ENCODE results near the gene BOD1L1. TPM values are rescaled to one million over a fixed set of nuclear protein-coding genes. Genes with fewer than 3 reads are reported as not detected.

Gene BOD1L1
- total and polyA plus RNA-seq, 2 of the 8 experiments (the other 6 are each of a cell fraction or from before 2014, with no cell fraction given), result 6.8 to 39.3 TPM

GRCh38 chr4:13592220-13592619, 35.3 kb downstream of the BOD1L1 start (continued):
- TF ChIP-seq SP2 (IDR thresholded peaks at IDR 0.05; ENCODE audit: low read length) (no peak), SAP30 (IDR thresholded peaks at IDR 0.05; ENCODE audit: insufficient read depth, insufficient replicate concordance, low read length) (no peak), PHF8 (conservative IDR thresholded peaks at IDR 0.05; ENCODE audit: low read depth, low read length) (no peak)

All from H1 (cell line).